ENCODE data around the gene DYNC1H1.

Gene DYNC1H1

DNA sequence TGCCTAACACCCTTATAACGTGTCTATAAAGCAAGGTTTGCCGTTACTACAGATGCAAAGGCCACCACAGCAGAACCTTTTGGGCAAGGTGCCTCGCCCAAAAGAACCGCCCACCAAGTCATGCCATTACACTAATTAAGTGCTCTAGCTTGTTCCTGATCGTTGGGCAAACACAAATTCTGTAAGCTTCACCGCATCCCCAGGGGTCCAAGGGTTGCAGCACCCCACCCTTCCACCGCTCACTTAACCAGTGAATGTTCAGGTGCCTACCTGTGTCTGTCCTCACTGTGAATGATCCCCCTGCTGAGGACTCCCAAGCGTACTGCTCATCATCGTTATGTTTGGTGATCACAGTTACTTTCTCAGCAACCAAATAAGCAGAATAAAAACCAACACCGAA, 121.1 kb downstream of the DYNC1H1 start:
- in situ Hi-C loops (cut with MboI; ENCODE audit: low sequenced_read_pairs) = loop anchor here (25.0 kb wide), 1 partner anchor 227 kb away; the partner anchor contains the start of genes MOK and ZNF839

DNA sequence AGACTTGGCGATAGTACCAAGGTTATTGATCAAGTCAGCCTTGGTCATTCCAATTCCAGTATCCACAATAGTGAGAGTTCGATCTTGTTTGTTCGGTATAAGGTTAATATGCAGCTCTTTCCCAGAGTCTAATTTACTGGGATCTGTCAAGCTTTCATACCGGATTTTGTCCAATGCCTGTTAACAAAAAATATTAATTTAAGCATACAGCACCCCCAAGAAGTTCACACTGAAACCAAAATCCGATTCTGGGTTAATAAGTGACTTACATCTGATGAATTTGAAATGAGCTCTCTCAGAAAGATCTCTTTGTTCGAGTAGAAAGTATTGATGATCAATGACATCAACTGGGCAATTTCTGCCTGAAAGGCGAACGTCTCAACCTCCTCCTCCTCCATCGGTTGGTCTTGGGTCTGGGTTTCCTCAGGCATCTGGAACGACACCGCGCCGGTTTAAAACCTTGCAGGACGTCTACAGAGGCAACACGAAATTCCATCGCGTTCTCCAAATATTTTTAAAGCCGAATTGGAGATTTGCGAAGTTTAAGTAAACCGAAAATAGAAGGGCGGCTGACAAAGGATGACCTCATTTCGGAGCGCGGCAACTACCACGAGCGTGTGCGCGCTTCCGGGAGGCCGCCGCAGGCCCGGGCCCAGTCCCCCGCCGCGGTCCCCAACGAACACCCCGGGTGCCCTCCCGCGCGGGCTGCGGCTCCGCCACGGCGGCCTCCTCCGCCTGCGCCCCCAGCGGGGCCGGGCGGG, 121.8 kb downstream of the DYNC1H1 start:
- in situ Hi-C loops (cut with MboI; ENCODE audit: low sequenced_read_pairs) = loop anchor here (25.0 kb wide), 1 partner anchor 226 kb away; the partner anchor contains the start of genes MOK and ZNF839

DNA sequence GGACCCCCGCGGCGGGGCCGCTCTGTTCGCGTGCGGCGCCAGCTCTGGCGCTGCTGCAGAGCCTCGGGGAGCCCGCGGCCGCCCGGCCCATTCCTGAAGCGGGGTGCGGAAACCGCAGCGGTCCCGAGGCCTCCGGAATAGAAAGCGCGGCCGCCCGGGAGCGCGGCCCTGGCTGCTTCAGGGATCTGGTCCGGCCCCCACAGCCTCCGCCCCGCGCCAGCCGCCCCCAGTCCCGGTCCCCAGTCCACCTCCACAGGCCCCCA, 122.3 kb downstream of the DYNC1H1 start:
- in situ Hi-C loops (cut with MboI; ENCODE audit: low sequenced_read_pairs) = loop anchor here (25.0 kb wide), 1 partner anchor 226 kb away; the partner anchor contains the start of genes MOK and ZNF839

DNA sequence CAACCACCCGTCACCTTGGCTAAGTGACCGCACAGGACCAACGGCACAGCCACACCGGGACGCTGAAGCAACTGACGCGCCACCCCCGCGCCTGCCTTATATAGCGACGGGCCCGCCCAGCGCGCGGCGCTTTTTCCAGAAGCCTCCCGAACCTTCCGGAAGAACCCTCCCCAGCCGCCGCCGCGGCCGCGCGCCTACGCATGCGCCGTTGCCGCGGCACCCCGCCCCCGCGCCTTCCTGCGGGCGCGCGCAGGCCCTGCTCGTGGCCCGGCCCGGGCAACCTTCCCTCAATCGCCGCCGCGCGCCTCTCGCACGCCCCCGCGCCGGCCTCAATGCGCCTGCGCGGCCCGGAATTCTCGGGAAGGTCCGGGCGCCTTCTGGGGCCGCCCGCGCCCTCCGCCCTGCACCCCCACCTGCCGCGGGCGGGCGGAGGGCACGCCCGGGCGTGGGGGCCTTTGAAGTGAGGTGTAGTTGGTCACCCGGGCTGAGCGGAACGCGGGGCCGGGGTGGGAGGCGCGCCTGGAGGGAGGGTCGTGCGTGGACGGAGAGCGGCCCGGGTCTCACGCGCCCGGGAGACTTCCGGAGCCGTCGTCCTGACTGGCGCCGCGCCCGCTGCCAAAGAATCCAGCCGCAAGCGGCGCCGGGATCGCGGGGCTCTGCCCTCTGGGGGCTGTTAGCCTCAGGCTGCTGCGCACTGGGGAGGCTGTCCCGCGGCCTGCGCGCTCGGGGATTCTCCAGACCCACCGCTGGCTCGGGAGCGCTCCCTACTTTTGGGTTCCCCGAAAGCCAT, 122.8 kb downstream of the DYNC1H1 start, which contains the start of gene HSP90AA1:
TSS of gene HSP90AA1 (minus strand) at position 73 of the 790 bp plus-strand sequence. CDS start 666 bp downstream, outside the sequence.
- in situ Hi-C loops (cut with MboI; ENCODE audit: low sequenced_read_pairs) = loop anchor here (25.0 kb wide), 1 partner anchor 225 kb away; the partner anchor contains the start of genes MOK and ZNF839

DNA sequence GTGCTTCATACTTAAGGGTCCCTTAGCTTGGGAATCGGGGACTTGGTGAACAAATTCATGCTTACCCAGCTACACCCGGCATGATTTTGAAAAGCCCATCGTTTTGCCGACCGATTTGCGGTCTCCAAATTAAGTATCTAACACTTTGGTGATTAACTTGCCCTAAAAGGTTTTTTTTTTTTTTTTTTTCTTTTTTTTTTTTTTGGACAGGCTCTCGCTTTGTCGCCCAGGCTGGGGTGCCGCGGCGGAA, 123.3 kb downstream of the DYNC1H1 start:
- in situ Hi-C loops (cut with MboI; ENCODE audit: low sequenced_read_pairs) = loop anchor here (25.0 kb wide), 1 partner anchor 225 kb away; the partner anchor contains the start of genes MOK and ZNF839

DNA sequence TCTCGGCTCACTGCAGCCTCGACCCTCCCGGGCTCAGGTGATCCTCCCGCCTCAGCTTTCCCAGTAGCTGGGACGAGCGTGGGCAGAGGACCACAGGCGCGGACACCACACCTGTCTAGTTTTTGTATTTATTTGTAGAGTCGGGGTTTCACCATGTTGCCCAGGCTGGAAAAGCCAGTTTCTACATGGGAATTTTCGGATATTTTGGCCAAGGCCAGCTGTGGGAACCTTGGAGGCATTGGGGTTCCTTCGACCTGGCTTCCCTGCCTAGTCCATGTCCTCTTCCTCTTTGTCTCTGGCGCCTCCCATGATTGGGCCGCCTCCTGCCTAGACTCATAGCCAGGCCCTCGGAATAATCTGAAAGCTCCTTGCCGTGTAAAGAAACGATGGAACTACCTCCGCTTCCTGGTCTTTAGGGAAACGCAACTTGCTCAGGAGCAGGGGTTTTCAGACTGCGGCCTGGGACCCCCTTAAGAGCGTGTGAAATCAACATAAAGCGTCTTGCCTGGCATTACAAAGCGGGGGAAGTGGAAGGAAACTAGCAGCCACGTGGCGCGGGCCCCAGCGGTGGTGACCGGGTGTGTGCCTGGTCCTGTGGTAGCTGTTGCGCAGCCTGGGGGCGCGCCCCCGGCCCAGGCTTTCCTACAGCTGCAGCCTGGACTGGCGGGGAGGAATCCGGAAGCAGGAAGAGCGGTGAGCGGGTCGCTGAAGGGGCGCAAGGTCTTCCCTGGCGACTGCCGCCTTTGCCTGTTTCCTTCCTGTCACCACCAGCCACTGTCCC, 123.8 kb downstream of the DYNC1H1 start:
- in situ Hi-C loops (cut with MboI; ENCODE audit: low sequenced_read_pairs) = loop anchor here (25.0 kb wide), 1 partner anchor 224 kb away; the partner anchor contains the start of genes MOK and ZNF839

DNA sequence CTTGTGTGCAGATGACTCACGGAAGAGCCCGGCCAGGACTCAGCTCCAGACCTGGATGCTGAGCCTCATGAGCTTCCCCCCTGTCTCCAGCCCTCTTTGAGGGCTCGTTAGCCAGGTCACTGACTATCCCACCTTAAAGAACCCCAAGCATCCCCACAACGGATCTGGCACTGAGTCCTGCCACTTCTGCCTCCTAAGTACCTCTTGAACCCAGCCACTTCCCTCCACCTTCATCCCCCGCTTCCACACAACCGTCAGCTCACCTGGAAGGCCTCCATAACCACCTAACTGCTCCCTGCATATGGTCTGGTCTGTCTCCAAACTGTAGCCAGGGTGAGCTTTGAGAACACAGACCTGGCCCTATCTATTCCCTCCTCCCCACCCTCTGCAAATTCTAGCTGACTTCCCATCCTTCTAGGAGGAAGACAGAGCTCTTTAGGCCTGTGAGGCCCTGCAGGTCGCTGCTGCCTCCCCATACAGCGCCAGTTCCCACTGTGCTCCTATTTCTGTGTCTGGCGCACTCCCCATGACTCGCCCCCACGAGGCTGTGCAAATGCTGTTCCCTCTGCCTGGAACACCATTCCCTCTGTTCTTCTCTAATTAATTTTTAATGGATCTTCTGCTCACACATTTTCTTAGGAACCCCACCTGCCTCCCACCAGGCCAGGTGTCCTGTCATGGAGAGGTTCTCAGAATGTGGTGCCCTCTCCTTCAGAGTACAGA, 125.4 kb downstream of the DYNC1H1 start:
- in situ Hi-C loops (cut with MboI; ENCODE audit: low sequenced_read_pairs) = loop anchor here (25.0 kb wide), 1 partner anchor 223 kb away; the partner anchor contains the start of genes MOK and ZNF839

DNA sequence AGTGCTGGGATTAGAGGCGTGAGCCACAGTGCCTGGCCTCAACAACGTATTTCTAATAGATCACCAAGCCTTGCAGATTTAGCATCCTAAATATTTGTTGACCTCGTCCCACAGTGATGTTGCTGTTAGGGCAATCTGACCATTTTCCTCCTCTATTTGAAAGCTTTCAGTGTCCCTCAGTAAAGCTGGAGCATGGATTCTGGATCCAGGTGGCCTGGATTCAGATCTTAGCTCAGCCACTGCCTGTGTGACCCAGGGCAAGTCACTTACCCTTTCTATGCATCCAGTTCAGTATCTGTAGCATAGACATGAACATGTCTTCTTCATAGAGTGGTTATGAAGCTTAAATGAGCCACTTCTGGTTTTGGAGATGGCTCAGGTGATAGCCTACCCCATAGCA, 126.3 kb downstream of the DYNC1H1 start:
- in situ Hi-C loops (cut with MboI; ENCODE audit: low sequenced_read_pairs) = loop anchor here (25.0 kb wide), 1 partner anchor 222 kb away; the partner anchor contains the start of genes MOK and ZNF839

DNA sequence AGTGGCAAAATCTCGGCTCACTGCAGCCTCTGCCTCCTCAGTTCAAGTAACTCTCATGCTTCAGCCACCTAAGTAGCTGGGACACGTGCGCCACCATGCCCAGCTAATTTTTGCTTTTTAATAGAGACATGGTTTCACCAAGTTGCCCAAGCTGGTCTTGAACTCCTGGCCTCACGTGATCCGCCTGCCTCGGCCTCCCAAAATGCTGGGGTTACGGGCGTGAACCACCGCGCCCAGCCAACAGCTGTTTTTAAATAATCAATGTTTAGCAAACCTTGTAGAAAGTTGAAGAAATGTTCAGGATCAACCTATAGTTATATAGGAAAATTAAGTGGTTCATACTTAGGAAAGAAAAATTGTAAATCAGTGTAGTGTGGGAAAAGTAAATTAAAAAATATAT, 128.4 kb downstream of the DYNC1H1 start:
- in situ Hi-C loops (cut with MboI; ENCODE audit: low sequenced_read_pairs) = loop anchor here (25.0 kb wide), 1 partner anchor 219 kb away; the partner anchor contains the start of genes MOK and ZNF839

DNA sequence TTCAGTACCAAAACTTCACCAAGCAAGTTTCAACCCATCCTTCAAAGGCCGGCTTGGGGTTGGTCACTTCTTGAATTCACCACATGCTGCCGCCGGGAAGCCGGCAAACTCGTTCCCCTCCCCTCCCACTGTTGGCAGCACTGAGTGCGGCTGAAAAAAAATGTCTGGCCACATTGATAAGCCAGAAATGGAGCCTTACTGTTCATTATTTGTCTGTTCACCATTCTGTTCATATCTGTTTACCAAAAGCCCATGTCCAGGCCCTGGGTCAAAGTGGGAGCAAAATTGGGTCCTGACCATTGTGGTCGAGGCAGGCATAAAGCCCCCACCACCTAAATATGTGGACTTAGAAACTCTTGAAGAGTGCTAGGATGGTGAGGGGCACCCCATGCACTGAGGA, 129.7 kb downstream of the DYNC1H1 start:
- in situ Hi-C loops (cut with MboI; ENCODE audit: low sequenced_read_pairs) = loop anchor here (25.0 kb wide), 1 partner anchor 218 kb away; the partner anchor contains the start of genes MOK and ZNF839

DNA sequence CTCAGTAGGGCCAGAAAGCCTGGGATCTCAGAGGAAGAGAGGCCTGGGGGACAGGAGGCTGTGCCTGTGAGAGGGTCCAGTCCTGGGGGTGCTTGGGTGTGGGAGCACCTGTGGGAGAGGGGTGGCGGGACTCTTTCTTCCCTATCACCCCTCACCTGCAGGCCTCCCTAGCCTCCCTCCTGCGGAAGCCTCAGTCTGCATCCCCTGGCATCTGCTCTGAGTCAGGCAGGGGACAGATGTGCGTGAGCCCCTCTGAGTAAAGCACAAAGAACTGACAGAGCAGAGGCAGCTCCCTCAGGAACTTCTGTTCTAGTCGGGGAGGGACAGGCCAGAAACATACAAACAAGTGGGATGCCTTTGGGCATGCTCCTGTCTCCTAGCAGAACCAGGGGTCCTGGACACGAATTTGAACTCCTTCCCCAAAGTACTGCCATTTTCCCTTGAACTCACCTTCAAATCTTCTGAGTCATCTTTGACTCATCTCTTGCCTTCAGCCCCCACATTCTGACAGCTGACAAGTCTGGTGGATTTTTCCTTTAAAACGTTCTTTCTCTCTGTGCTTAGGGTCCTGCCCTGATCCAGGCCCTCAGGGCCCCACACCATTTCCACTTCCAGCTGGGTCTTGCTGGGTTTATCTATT, 131.0 kb downstream of the DYNC1H1 start:
- in situ Hi-C loops (cut with MboI; ENCODE audit: low sequenced_read_pairs) = loop anchor here (25.0 kb wide), 1 partner anchor 217 kb away; the partner anchor contains the start of genes MOK and ZNF839

DNA sequence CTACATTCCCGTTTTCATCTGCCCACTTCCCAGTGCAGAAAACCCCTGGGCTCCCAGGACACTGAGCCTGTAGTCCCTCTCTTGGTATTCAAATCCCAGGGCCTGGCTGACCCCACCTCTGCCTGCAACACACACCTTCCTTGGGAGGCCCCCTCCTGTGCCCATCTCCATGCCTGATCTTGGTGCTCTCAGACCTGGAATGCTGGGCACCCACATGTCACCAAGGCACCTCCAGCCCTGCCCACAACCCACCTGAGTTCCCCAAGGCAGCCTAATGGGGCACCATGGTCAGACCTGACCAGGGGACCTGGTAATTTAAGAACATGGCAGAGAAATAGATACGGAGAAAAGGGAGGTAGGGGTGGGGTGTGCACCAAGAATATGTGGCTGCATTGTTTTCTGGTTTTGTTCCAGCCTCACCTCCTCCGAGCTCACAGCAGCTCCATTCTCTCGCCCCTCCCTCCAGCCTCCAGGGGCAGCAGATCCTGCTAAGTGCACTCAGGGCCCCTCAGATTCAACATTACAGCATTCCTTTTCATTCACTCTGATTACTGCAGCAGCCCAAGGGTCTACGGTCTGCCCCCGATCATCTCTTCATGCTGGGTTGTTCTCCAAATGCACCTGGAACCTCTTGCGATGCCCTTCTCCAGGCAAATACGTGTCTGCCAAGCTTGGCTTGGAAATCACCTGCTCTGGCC, 131.6 kb downstream of the DYNC1H1 start:
- in situ Hi-C loops (cut with MboI; ENCODE audit: low sequenced_read_pairs) = loop anchor here (25.0 kb wide), 1 partner anchor 216 kb away; the partner anchor contains the start of genes MOK and ZNF839

DNA sequence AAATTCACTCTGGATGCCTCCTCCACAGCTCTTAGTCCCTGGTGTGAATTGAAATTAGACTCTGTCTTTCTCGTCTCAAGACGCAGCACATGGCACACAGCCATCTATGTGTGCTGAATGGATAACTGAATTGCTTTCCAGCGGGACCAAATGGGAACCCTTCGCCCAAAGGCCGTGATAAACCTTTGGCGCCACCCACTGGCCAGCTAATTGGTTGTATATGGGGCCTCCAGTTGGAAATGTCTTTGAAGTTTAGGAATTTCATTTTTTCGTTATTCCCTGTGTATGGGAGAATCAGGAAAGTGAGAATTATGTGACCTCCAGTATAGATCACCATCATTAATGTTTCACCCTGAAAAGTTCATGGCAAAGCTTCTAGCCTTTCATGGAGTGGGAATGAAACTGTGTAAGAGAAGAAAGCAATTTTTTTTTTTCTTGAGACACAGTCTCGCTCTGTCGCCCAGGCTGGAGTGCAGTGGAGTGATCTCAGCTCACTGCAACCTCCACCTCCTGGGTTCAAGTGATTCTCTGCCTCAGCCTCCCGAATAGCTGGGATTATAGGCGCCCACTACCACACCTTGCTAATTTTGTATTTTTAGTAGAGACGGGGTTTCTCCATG, 132.3 kb downstream of the DYNC1H1 start:
- in situ Hi-C loops (cut with MboI; ENCODE audit: low sequenced_read_pairs) = loop anchor here (25.0 kb wide), 1 partner anchor 216 kb away; the partner anchor contains the start of genes MOK and ZNF839

DNA sequence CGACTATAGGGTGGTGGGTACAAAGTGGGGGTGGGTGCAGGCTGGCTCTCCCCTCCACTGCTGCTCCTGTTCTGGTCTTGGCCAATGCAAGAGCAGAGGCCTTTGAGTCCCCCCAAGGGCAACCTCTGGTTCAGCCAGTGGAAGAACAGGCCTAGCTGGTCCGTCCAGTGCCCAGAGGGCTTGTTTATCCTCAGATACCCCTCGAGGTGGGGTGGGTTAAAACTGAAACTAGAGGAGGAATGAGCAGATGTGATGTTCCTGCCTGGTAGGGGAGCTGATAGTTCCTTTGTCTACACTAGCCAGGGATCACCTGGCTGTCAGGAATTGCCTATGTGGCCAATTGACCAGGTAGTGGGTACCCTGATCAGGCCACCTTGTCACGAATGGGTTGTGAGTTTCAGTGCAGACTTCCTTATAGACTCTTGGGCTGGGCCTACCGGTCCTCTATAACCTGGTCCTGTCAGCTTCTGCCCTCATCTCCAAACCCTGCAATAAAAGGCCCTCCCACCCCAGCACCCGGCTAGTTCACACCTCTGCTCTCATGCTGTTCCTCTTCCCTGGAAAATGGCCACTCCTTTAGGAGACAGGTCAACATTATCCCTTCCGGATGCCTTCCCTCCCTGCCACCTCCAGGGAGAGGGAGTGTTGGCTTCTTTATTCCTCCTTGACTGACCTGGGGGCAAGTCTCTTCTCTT, 133.2 kb downstream of the DYNC1H1 start:
- in situ Hi-C loops (cut with MboI; ENCODE audit: low sequenced_read_pairs) = loop anchor here (25.0 kb wide), 1 partner anchor 215 kb away; the partner anchor contains the start of genes MOK and ZNF839

DNA sequence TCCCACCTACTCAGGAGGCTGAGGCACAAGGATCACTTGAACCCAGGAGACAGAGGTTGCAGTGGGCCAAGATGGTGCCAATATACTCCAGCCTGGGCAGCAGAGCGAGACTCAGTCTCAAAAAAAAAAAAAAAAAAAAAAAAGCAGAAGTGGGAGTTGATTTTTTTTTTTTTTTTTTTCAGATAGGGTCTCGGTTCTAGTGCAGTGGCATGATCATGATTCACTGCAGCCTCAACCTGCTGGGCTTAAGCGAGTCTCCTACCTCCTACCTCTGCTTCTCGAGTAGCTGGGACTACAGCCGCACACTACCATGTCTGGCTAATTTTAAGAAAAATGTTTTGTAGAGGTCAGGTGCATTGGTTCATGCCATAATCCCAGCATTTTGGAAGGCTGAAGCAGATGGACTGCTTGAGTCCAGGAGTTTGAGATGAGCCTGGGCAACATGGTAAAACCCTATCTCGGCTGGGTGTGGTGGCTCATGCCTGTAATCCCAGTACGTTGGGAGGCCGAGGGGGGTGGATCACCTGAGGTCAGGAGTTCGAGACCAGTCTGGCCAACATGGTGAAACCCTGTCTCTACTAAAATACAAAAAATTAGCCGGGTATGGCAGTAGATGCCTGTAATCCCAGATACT, 138.8 kb downstream of the DYNC1H1 start:
- in situ Hi-C loops (cut with MboI; ENCODE audit: low sequenced_read_pairs) = no loop called here

DNA sequence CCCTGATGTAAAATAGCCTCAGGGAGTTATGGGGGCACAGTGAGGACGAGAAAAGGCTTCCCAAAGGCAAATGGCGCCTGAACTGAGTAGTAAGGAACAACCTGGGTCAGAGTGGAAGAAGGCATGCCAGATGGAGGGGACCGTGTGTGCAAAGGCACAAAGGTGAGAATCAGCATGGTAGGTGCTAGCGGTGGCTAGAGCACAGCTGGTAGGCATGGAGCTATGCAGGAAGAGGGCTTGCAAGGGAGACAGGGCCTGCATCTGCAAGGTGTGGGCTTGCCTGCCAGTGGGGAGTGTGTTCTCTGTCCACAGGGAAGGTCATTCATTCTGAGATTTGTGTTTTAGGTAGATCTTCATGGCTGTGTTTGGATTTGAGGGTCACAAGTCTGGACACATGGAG, 141.0 kb downstream of the DYNC1H1 start:
- in situ Hi-C loops (cut with MboI; ENCODE audit: low sequenced_read_pairs) = no loop called here
